Islet precursor cell (in vitro differentiated cells): ENCODE results near the gene ACKR3.
A peak's percentile ranks its signal among the peaks of the same experiment; 100 is the strongest.

Experiments
- DNase-seq: peaks from one replicate; pipeline ENCODE4 v3.0.0-alpha.2; 2018

The ACKR3 gene

DNA sequence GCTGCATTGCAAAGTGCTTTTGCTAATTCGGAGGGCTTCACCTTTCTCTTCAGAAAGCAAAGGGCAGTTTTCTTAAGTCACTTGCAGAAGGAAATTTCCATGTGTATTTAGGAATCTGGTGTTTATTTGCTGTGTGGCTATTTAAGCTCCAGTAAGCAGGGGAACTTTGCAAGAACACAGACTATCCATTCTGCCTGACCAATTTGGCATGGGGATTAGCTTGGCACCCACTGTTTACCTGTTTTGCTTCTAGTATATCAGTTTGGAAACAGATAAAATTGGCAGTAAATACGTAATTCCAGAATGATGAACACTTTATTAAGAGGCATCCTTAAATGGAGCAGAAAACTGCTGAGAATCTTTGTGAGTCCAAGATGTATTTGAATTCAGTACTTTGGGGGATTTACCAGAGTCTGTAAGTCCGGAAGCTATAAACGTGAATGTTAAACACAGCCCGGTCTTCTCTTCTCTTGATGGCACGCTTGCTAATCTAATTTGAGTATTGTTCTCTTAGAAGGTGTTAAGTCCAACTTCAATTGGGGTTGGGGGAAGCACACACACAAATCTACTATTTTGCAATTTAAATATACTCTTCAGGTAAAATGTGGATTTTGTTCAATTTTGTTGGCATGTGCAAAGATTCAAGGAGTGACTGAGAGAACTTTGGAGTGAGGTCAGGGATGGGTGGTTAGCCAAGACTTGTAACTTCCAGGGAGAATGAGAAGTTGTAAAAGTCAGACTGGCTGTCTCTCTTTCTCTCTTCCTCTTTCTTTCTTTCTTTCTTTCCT, 650 bp downstream of the ACKR3 start:
- no peak for DNase-seq

DNA sequence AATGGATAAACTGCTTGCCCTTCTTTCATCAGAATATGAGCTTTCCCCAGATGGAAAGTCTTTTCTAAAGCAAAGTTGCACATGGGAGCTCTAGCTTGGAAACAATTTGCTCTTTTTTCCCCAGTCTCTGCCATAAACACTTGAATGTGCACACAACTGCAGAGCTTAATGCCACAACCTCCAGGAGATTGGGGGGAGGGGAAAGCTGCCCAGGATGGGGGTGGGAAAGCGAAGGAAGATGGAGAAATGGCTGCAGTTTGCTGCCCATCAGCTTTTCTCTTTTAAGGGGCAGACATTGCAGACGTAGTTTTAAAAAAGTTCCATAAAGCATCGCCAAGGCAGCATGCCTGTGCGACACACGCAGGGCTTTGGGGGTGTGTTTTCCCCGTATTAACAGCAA, 1.5 kb downstream of the ACKR3 start:
- DNase-seq = peak; percentile 45

- DNase-seq = peak; percentile 65
Observed at GRCh38 chr2:236572482-236572881, 2.9 kb downstream of the ACKR3 start.

- DNase-seq = no peak
Observed at GRCh38 chr2:236573066-236573929, 3.7 kb downstream of the ACKR3 start.

- DNase-seq = no peak
Observed at GRCh38 chr2:236574000-236574399, 4.4 kb downstream of the ACKR3 start.

DNA sequence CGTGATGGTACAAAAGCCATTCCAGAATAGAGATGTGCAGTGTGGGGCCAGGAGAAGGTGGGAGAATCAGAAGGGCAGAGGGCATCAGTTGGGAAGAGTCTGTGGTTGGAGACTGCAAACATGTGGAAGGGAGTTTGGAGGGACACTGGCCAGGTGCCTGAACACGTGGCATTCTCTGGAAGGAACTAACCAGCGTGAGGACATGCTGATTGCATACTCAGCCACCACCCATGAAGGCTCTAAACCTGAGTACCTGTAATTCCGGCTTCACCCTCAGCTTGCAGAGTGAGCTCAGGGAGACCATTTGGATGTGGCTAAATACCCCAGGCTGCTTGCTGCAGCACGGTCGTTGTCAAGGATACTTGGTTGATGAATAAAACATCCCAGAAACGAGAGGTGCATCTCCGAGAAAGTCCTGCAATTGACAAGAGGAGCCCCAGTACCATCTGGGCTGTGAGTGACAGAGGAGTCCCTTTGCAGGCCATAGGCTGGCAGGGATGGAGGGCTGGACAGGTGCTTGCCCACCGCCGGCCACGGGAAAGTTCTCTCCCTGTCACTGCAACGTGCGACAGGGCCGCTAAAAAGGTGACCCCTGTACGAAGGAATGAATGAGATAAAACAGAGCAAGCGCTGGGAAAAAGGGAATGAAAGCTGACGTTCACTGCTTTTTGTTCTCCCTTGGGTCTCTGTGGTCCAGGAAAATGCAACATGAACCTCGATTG, 5.0 kb downstream of the ACKR3 start:
- DNase-seq = no peak

- no peak for DNase-seq
Observed at GRCh38 chr2:236575510-236575909, 5.9 kb downstream of the ACKR3 start.

- DNase-seq = peak; percentile 99
Observed at GRCh38 chr2:236576087-236576486, 6.5 kb downstream of the ACKR3 start.

- DNase-seq = no peak
Observed at GRCh38 chr2:236576953-236577352, 7.3 kb downstream of the ACKR3 start.

DNA sequence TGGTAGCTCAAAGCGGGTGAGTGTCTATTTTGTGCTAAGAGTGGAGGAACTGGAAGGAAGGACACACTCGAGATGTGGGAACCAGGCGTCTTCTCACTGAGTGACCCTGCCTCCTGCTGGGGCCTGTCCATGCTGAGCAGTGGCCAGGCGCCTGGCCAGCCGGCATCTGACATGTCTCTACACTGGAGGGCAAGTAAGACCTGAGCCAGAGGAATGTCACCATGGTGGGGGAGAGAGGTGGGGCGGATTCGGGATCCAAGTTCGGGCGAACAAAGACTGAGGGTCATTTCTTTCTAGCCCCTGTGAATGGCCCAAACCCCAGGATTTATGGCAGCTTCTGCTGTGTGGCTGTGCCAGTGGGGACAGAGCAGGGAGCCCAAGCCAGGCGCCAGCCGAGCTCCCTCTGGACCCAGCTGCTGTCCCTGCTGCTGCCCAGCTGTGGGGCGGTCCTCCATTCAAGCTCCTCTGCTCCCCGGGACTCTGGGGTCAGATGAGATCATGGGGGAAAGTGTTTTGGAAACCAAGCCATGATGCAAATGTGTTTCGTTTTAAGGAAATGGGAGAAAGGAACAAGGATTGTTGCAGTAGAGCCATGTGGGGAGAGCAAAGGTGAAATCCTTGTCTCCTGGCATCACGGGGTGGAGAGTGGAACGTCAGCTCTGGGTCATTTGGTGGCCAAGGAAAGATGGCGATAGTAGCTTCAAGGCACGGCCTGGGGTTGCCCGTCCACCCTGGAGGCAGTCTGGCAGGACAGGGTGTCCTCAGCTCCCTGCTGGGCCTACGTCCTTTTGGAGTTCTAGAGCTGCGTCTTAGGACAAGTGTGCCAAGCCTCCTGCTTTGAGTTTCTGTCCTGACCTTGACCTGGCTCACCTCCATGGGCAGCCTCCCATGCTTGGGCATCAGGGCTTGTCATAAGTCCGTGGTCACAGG, 8.1 kb downstream of the ACKR3 start:
- DNase-seq = no peak

GRCh38 chr2:236578411-236578846, 8.8 kb downstream of the ACKR3 start:
- DNase-seq = peak; percentile 54

- peak; percentile 88 for DNase-seq
Observed at GRCh38 chr2:236579048-236579745, 9.6 kb downstream of the ACKR3 start.

- DNase-seq = no peak
Observed at GRCh38 chr2:236579746-236580315, 10.2 kb downstream of the ACKR3 start.

- no peak for DNase-seq
Observed at GRCh38 chr2:236580746-236581355, 11.2 kb downstream of the ACKR3 start.

DNA sequence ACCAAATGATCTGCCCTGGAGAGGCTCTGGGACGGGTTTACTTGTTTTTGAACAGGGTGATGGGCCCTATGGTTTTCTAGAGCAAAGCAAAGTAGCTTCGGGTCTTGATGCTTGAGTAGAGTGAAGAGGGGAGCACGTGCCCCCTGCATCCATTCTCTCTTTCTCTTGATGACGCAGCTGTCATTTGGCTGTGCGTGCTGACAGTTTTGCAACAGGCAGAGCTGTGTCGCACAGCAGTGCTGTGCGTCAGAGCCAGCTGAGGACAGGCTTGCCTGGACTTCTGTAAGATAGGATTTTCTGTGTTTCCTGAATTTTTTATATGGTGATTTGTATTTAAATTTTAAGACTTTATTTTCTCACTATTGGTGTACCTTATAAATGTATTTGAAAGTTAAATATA, 11.9 kb downstream of the ACKR3 start:
- peak; percentile 28 for DNase-seq

DNA sequence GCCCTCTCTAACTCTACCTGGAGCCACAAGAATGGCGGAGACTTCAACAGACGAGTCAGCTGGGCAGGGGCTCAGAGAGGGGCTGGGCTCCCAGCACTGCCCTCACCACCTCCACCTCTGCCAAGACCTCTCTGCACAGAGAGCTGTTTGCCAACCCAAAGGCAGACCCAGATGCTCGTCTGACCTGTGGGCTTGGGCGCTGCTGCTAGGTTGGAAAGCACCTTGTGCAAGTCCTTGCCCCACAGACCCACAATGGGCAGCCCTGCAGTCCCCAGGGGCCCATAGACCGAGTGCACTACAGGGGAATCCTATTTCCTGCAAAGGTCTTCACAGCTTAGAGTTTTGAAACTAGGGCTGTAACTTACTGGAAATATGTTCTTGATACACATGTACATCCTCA, 13.3 kb downstream of the ACKR3 start:
- peak; percentile 52 for DNase-seq

- DNase-seq = peak; percentile 74
Observed at GRCh38 chr2:236583621-236584203, 14.1 kb downstream of the ACKR3 start.

DNA sequence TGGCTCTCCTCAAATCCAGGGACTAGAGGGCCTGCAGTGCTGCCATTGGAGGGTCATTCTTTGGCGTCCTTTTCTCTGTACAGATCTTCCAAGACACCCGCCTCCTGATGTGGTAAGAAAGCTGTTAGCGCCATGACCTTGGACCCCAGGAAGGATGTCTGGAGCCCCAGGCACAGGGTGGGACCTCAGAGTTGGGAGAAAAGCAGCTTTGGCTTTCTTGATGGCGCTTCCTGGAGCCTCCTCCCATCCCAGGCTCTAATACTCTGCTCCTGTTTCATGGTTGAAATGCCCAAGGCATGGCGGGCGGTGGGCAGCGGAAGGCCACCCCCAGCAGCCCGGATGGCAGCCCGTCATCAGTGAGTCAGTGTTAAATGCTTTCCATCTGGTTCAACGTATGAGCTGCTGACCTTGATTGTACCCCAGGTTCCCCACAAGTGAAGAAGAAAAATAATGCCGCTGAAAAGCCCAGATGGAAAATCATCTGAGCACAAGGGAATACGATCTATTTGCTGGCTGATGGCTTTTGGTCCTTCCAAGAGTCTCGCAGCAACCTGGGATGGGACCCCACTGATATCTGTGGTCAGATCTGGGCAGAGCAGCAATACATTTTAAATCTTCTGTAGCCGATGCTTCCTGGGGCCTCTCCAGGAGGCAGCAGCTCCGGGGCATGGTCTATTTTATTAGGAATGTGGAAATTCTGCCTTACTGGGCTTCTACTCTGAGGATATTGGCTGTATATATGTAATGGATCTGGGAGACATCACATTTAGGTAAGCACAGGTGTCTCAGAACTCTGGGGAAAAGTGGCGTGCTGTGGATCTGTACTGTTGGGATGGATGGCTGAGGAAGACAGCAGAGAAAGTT, 15.1 kb downstream of the ACKR3 start:
- peak; percentile 61 for DNase-seq

GRCh38 chr2:236585966-236586365, 16.3 kb downstream of the ACKR3 start:
- no peak for DNase-seq
